Suprapubic skin (tissue), 3 donors: ENCODE measurements around the gene MTTP.

Experiments used
- EP300 ChIP-seq: sonication (generic); formaldehyde crosslinking; IDR thresholded peaks from one replicate; pipeline ENCODE4 v1.6.1; 2017; ENCODE audit warnings: antibody characterized with exemption
- POLR2A ChIP-seq, 2 donors: fragments of 450-650 bp; IDR thresholded peaks; one replicate each; pipeline ENCODE4 v1.6.1; 2017; ENCODE audit warnings: antibody characterized with exemption in 2 of 2, mild to moderate bottlenecking in 2 of 2, moderate library complexity in 2 of 2
- TF ChIP-seq, protein P1 (sequence below), 2 donors: fragments of 200-600 bp in 1 of 2; fragments of 450-650 bp in 1 of 2; sonication (generic) in 1 of 2; IDR thresholded peaks; one replicate each; pipeline ENCODE4 v1.5.1; 2016 to 2019; ENCODE audit warnings: antibody characterized with exemption in 2 of 2, mild to moderate bottlenecking in 1 of 2, moderate library complexity in 1 of 2

DNA sequence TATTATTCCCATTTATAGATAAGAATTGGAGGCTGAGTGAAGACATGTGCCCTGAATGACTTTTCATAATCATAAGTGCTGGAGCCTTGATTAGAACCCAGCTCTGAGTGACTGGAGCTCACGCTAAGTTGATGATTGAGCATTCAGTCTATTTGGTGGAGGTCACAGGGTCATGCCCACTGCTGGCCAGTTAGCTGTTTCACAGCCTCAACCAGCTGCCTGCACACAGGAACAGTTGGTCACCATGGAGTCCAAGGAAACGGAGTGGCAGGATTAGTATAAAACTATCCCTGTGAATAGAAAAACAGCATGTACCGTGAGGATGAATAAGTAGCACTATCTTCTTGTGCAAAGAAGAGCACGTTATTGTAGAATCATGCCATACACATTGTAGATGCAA, 84.0 kb downstream of the MTTP start:
- TF ChIP-seq, protein P1, sequence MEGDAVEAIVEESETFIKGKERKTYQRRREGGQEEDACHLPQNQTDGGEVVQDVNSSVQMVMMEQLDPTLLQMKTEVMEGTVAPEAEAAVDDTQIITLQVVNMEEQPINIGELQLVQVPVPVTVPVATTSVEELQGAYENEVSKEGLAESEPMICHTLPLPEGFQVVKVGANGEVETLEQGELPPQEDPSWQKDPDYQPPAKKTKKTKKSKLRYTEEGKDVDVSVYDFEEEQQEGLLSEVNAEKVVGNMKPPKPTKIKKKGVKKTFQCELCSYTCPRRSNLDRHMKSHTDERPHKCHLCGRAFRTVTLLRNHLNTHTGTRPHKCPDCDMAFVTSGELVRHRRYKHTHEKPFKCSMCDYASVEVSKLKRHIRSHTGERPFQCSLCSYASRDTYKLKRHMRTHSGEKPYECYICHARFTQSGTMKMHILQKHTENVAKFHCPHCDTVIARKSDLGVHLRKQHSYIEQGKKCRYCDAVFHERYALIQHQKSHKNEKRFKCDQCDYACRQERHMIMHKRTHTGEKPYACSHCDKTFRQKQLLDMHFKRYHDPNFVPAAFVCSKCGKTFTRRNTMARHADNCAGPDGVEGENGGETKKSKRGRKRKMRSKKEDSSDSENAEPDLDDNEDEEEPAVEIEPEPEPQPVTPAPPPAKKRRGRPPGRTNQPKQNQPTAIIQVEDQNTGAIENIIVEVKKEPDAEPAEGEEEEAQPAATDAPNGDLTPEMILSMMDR (IDR thresholded peaks at IDR 0.05): no peak
- no peak for TF ChIP-seq POLR2A (IDR thresholded peaks at IDR 0.05)
- TF ChIP-seq EP300: no peak
